Body of pancreas (tissue), 4 donors: ENCODE measurements around the gene FAT3. TPM values are rescaled to one million over a fixed set of nuclear protein-coding genes. Genes with fewer than 3 reads are reported as not detected.

ENCODE experiments used
- ATAC-seq: fragments of 150-250 bp; one replicate; pipeline ENCODE4 v1.9.1; 2016
- DNase-seq, 4 donors: peaks; one replicate each; pipeline ENCODE4 v3.0.0-alpha.2; 2019
- H3K27ac ChIP-seq, 4 donors: fragments of 200-600 bp; sonication (generic); 1 replicate in 3 of 4; 2 replicates in 1 of 4; pipeline versions ENCODE4 v1.5.1 to v1.6.1; 2016 to 2019; ENCODE audit warnings: mild to moderate bottlenecking in 1 of 4, mixed read lengths in 1 of 4, moderate library complexity in 1 of 4
- H3K27me3 ChIP-seq, 2 donors: fragments of 200-600 bp; sonication (generic); one replicate each; pipeline ENCODE4 v1.6.0; 2016; ENCODE audit warnings: mild to moderate bottlenecking in 1 of 2
- H3K36me3 ChIP-seq, 2 donors: fragments of 200-600 bp; sonication (generic); replicated peaks in 1 of 2; 2 replicates each; pipeline ENCODE4 v1.5.1; 2016; ENCODE audit warnings: low read depth in 2 of 2; ENCODE audit not compliant: insufficient read depth in 1 of 2
- H3K4me1 ChIP-seq: fragments of 200-600 bp; sonication (generic); one replicate; pipeline ENCODE4 v1.6.0; 2016
- H3K4me3 ChIP-seq, 2 donors: fragments of 200-600 bp; sonication (generic); 1 replicate in 1 of 2; 2 replicates in 1 of 2; pipeline ENCODE4 v1.5.1; 2016 to 2019
- H3K9me3 ChIP-seq, 3 donors: fragments of 200-600 bp; sonication (generic); 1 replicate in 2 of 3; 2 replicates in 1 of 3; pipeline ENCODE4 v1.5.1; 2016
- CTCF ChIP-seq, 7 experiments: fragments of 450-650 bp in 4 of 7; fragments of 200-600 bp in 3 of 7; sonication (generic) in 3 of 7; IDR thresholded peaks; one replicate each; pipeline ENCODE4 v1.5.1; 2016 to 2019; ENCODE audit warnings: antibody characterized with exemption in 7 of 7
- POLR2A ChIP-seq, 3 donors: fragments of 450-650 bp; IDR thresholded peaks; one replicate each; pipeline ENCODE4 v1.6.1; 2016; ENCODE audit warnings: antibody characterized with exemption in 3 of 3, mild to moderate bottlenecking in 2 of 3
- WGBS, 2 donors: methylation state at CpG; one replicate each; pipeline ENCODE4 v1.1.5; 2017; 5-methylcytosine and 5-hydroxymethylcytosine counted together
- intact Hi-C: fragments of 100-400 bp; cut with DNase I; formaldehyde crosslinking; loops from one replicate; pipeline ENCODE4 v1.15.1; 2023
- total RNA-seq, 2 donors: library from RNA; depleted of rRNA; stranded (reverse); fragments of >200 nt; gene quantifications; one replicate each; pipeline ENCODE4 v1.1.0, GENCODE V29; 2016

The FAT3 gene
- total RNA-seq = under 1 TPM; 0.26 to 0.66 TPM

DNA sequence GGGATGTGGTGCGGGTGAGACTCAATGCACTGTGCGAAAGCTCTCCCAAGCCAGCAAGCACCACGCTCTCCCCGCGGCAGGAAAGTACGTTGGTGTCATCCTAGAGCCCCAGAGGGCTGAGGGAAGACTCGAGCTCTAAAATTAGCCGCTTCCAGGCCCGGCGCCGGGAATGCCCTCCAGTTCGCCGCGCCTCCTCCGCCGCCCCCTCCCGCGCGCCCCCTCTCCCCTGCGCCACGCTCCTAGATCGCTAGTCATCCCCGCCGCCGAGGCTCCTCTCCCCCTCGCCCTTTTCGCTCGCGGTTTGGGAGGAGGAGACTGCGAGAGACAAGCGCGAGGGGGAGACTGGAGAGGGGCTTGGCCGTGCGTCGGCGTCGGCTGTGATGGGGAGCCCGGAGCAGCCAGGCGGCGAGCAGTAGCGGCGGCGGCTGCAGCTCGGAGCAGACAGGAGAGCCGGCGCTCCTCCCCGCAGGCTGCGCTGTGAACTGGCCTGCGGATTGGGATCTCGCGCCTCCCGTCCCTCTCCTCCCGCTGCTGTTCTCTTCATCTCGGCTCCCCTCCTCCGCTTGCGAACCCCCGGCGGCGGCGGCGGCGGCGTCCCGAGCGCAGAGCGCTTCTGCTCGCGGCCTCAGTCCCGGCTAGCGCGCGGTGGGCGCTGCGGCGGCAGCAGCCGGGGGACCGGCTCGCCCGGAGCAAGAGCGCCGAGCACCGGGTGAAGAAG lies at the start of gene FAT3:
FAT3 (plus strand) TSS at position 412 of the 718 bp plus-strand sequence. CDS start 127,295 bp downstream, outside the sequence.
- Histone ChIP-seq H3K4me1 (peaks cover 32% of the 10 kb centered on the region), H3K9me3 (no peaks in the 10 kb centered on the region), H3K36me3 (no peaks in the 10 kb centered on the region), H3K4me3 (no peak within 1 kb of the TSS), H3K27ac (no peak within 1 kb of the TSS), H3K27me3 (no peaks in the 10 kb centered on the region)
- DNase-seq = peak in 3 of 4 donors; percentile 6 to 12 (median 11)
- TF ChIP-seq CTCF (IDR thresholded peaks at IDR 0.05) (no peak), POLR2A (IDR thresholded peaks at IDR 0.05) (no peak)
- 0 to 3% methylated on average over 18 to 81 of the region's 82 CpGs for WGBS, 2 donors
- intact Hi-C loops = no loop called here
- peak; percentile 48 for ATAC-seq

DNA sequence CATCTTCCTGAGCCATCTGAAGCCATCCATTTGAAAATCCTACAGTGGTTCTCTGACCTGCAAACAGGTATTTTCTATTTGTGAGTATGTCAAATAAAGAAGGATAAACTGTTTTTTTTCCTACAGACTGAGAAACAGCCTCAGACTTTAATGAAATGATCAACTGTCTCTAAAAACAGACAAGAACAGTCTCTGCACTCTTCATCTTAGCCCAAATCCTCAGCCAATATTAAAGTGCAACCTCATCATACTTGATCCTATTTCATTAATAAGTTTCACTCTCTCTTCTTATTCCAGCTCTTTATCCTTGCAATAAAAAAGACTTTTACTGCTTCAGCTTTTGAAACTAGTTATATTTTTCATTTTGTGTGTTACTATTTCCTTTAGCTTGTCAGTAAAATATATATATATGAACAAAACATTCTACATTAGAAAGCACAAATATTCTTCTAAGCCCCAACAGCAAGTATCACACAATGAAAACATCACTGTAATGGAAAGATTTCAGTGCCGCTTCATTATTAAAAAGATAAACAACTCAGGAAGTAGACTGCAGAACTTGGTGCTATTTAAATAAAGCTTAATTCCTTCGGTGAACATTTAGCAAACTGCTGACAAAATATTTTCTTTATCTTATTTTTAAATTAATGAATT lies 45.5 kb upstream of the FAT3 start:
- ATAC-seq (no peak), DNase-seq (no peak)
- Histone ChIP-seq H3K27me3 (no peaks in the 10 kb centered on the region), H3K4me3 (no peak overlapping the region), H3K36me3 (no peaks in the 10 kb centered on the region), H3K27ac (no peak overlapping the region), H3K9me3 (no peaks in the 10 kb centered on the region), H3K4me1 (no peaks in the 10 kb centered on the region)
- no peak for TF ChIP-seq POLR2A (IDR thresholded peaks at IDR 0.05)
- no peak for TF ChIP-seq CTCF (IDR thresholded peaks at IDR 0.05)
- intact Hi-C loops = no loop called here
- 33 to 49% methylated on average over 2 of the region's 2 CpGs for WGBS, 2 donors

- no peaks in the 10 kb centered on the region for H3K36me3 ChIP-seq
- intact Hi-C loops = no loop called here
- no peak overlapping the region for H3K4me3 ChIP-seq
- H3K27ac ChIP-seq = no peak overlapping the region
- ATAC-seq (no peak), DNase-seq (no peak)
- no peak for TF ChIP-seq CTCF (IDR thresholded peaks at IDR 0.05)
- no peaks in the 10 kb centered on the region for H3K9me3 ChIP-seq
- no peaks in the 10 kb centered on the region for H3K4me1 ChIP-seq
- H3K27me3 ChIP-seq = no peaks in the 10 kb centered on the region
These were observed 44.4 kb upstream of the FAT3 start for GRCh38 chr11:92180226-92180625.

DNA sequence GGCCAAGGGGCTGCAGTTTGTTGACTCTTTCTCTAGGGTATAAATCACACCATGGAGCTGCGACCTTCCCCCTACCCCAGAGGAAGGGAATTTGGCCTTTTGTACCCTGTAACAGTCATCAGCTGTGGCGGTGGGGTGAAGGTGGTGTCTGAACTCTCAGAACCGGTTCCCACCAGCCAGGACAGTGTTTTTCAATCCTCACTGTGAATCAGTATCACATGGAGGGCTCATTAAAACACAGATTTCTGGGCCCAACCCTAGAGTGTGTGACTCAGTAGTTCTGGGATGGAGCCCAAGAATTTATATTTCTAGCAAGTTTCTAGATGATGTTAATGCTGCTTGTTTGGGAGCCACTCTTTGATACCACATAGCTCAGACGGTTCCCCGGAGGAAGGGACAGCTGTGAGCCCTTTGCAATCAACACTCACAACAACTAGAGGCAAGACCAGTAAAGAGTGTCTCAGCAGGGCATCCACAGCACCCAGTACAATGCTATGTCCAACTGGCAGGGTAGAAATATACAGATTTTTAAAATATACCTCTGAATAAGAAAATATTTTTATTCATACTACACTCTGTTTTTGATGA lies 43.9 kb upstream of the FAT3 start:
- ATAC-seq (no peak), DNase-seq (no peak)
- no peak overlapping the region for H3K4me3 ChIP-seq
- no peaks in the 10 kb centered on the region for H3K9me3 ChIP-seq
- H3K27me3 ChIP-seq = no peaks in the 10 kb centered on the region
- WGBS, 2 donors = 35 to 45% methylated on average over 5 of the region's 5 CpGs
- no peaks in the 10 kb centered on the region for H3K36me3 ChIP-seq
- intact Hi-C loops = no loop called here
- no peaks in the 10 kb centered on the region for H3K4me1 ChIP-seq
- no peak overlapping the region for H3K27ac ChIP-seq
- no peak for TF ChIP-seq CTCF (IDR thresholded peaks at IDR 0.05)
- TF ChIP-seq POLR2A (IDR thresholded peaks at IDR 0.05) = no peak
